Endothelial cell (in vitro differentiated cells): ENCODE measurements around the gene NADSYN1. TPM values are rescaled to one million over a fixed set of nuclear protein-coding genes. Genes with fewer than 3 reads are reported as not detected.
"Not testable (repeated sequence)": the region's sequence is repeated elsewhere in the genome, so short reads cannot be mapped to it uniquely, and the experiment has no call there.

ENCODE experiments used
- DNase-seq: peaks from one replicate; pipeline ENCODE4 v3.0.0; 2021; ENCODE audit warnings: low spot score
- H3K27ac Mint-ChIP-seq: one replicate; pipeline ENCODE4 v1.8.0; 2021; ENCODE audit warnings: mixed read lengths, inconsistent platforms; ENCODE audit not compliant: unreplicated experiment
- H3K27me3 Mint-ChIP-seq: one replicate; pipeline ENCODE4 v1.8.0; 2021; ENCODE audit warnings: mild to moderate bottlenecking, moderate library complexity, mixed read lengths, inconsistent platforms; ENCODE audit not compliant: unreplicated experiment
- H3K36me3 Mint-ChIP-seq: one replicate; pipeline ENCODE4 v1.8.0; 2021; ENCODE audit warnings: mild to moderate bottlenecking, low read depth, mixed read lengths, inconsistent platforms; ENCODE audit not compliant: unreplicated experiment
- H3K4me1 Mint-ChIP-seq: one replicate; pipeline ENCODE4 v1.8.0; 2021; ENCODE audit warnings: mild to moderate bottlenecking, mixed read lengths, inconsistent platforms; ENCODE audit not compliant: unreplicated experiment
- H3K4me3 Mint-ChIP-seq: one replicate; pipeline ENCODE4 v1.8.0; 2021; ENCODE audit warnings: mild to moderate bottlenecking, mixed read lengths, inconsistent platforms; ENCODE audit not compliant: unreplicated experiment
- H3K9me3 Mint-ChIP-seq: one replicate; pipeline ENCODE4 v1.8.0; 2021; ENCODE audit warnings: mixed read lengths, inconsistent platforms; ENCODE audit not compliant: unreplicated experiment
- total RNA-seq: library from RNA; stranded (reverse); fragmentation: NEBNext Ultra II Directional; extraction: Animal tissue kit (Norgen Biotek cat#: 25700); gene quantifications from one replicate; pipeline ENCODE4 v1.2.1, GENCODE V29; 2021; ENCODE audit not compliant: unreplicated experiment
- TF ChIP-seq, protein P1 (sequence below): fragments of 200-600 bp; sonication (generic); IDR thresholded peaks from one replicate; pipeline ENCODE4 v1.5.0; 2021; ENCODE audit warnings: antibody characterized with exemption; ENCODE audit not compliant: unreplicated experiment

The NADSYN1 gene
- total RNA-seq, 1 donor from 2014 or later: 69.0 TPM

- Mint-ChIP-seq H3K4me3 (no peak overlapping the region), H3K4me1 (no peaks in the 10 kb centered on the region), H3K27me3 (no peaks in the 10 kb centered on the region), H3K36me3 (peaks cover 8% of the 10 kb centered on the region), H3K27ac (no peak overlapping the region), H3K9me3 (peaks cover 4% of the 10 kb centered on the region)
- no peak for DNase-seq
- TF ChIP-seq, protein P1, sequence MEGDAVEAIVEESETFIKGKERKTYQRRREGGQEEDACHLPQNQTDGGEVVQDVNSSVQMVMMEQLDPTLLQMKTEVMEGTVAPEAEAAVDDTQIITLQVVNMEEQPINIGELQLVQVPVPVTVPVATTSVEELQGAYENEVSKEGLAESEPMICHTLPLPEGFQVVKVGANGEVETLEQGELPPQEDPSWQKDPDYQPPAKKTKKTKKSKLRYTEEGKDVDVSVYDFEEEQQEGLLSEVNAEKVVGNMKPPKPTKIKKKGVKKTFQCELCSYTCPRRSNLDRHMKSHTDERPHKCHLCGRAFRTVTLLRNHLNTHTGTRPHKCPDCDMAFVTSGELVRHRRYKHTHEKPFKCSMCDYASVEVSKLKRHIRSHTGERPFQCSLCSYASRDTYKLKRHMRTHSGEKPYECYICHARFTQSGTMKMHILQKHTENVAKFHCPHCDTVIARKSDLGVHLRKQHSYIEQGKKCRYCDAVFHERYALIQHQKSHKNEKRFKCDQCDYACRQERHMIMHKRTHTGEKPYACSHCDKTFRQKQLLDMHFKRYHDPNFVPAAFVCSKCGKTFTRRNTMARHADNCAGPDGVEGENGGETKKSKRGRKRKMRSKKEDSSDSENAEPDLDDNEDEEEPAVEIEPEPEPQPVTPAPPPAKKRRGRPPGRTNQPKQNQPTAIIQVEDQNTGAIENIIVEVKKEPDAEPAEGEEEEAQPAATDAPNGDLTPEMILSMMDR: no peak
Measured at GRCh38 chr11:71519546-71519945, 66.5 kb downstream of the NADSYN1 start.

- H3K4me1 Mint-ChIP-seq: peaks cover 11% of the 10 kb centered on the region
- peaks cover 4% of the 10 kb centered on the region for H3K9me3 Mint-ChIP-seq
- TF ChIP-seq, protein P1: no peak
- no peak overlapping the region for H3K4me3 Mint-ChIP-seq
- peaks cover 8% of the 10 kb centered on the region for H3K36me3 Mint-ChIP-seq
- no peaks in the 10 kb centered on the region for H3K27me3 Mint-ChIP-seq
- no peak overlapping the region for H3K27ac Mint-ChIP-seq
- no peak for DNase-seq
Measured at GRCh38 chr11:71525188-71525937, 72.4 kb downstream of the NADSYN1 start.

- TF ChIP-seq, protein P1: no peak
- H3K9me3 Mint-ChIP-seq: peaks cover 4% of the 10 kb centered on the region
- no peak overlapping the region for H3K4me3 Mint-ChIP-seq
- H3K27me3 Mint-ChIP-seq: peaks cover 1% of the 10 kb centered on the region
- H3K36me3 Mint-ChIP-seq: peaks cover 8% of the 10 kb centered on the region
- peaks cover 11% of the 10 kb centered on the region for H3K4me1 Mint-ChIP-seq
- H3K27ac Mint-ChIP-seq: no peak overlapping the region
- DNase-seq: no peak
Measured at GRCh38 chr11:71525938-71526495, 73.0 kb downstream of the NADSYN1 start.

GRCh38 chr11:71526796-71527575, 74.0 kb downstream of the NADSYN1 start, which contains the start of gene KRTAP5-7:
KRTAP5-7 (plus strand) TSS chr11:71527267; CDS start chr11:71527301, 34 bp downstream.
- H3K4me1 Mint-ChIP-seq: peaks cover 11% of the 10 kb centered on the region
- H3K27me3 Mint-ChIP-seq, H3K4me3 Mint-ChIP-seq, H3K36me3 Mint-ChIP-seq, H3K27ac Mint-ChIP-seq, DNase-seq, H3K9me3 Mint-ChIP-seq: not testable (repeated sequence)

GRCh38 chr11:71527576-71528210, 74.7 kb downstream of the NADSYN1 start:
- Mint-ChIP-seq H3K4me3 (no peak overlapping the region), H3K36me3 (no peaks in the 10 kb centered on the region), H3K4me1 (peaks cover 11% of the 10 kb centered on the region), H3K27me3 (peaks cover 1% of the 10 kb centered on the region), H3K9me3 (no peaks in the 10 kb centered on the region), H3K27ac (no peak overlapping the region)
- TF ChIP-seq, protein P1: no peak
- DNase-seq: no peak
